ENCODE measurements around the gene FAM216B. TPM values are rescaled to one million over a fixed set of nuclear protein-coding genes. Genes with fewer than 3 reads are reported as not detected.
A peak's percentile ranks its signal among the peaks of the same experiment; 100 is the strongest.
"Not testable (repeated sequence)": the region's sequence is repeated elsewhere in the genome, so short reads cannot be mapped to it uniquely, and the experiment has no call there.

Gene FAM216B
- total RNA-seq, 2 donors from 2014 or later, result 14.8 to 47.3 TPM

GRCh38 chr13:42769650-42770049 is 11.7 kb upstream of the FAM216B start:
- intact Hi-C loops (cut with DNase I), result no loop called here
- no peak for ATAC-seq
- no peak for DNase-seq

GRCh38 chr13:42776558-42776957 is 4.8 kb upstream of the FAM216B start:
- DNase-seq; intact Hi-C loops (cut with DNase I); ATAC-seq: not testable (repeated sequence)

DNA sequence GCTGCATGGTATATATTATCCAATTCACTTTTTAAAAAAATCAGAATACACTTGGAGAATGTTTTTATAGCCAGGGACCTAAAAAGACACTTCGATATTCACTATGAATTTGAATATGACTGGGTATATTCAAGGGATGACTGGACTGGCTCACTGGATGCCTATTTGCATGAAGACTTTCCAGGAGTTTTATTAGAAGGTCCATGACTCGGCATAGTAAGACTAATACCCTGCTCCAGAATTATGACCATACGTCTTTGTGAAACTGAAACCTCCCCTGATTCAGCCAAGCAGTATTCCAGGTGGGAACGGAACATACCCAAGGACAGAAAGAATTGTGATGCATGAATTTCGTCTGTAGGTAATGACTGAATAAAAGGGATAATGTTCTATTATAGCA is 3.9 kb upstream of the FAM216B start:
- intact Hi-C loops (cut with DNase I), result no loop called here
- no peak for ATAC-seq
- DNase-seq, result no peak

DNA sequence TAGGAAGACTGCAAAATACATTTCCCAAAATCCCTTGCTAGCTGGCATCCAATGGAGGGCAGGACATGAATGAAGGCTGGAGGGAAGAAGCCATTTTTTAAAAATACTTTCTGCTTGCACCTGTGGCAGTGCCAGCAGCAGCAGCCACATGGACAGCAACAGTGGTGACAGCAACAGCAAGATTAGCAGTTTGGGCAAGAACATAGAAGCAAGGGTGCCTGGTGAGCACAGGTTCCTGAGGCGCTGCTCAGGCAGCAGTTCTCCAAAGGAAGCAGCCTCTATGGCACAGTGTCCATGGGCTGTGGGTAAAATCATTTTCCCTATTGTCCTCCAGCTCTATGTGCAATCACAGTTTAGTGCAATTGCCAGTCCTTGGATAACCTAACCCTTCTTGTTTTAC is 1.3 kb upstream of the FAM216B start:
- ATAC-seq (peak in 1 of 2 donors; percentile 34), DNase-seq (no peak)
- intact Hi-C loops (cut with DNase I), result no loop called here

DNA sequence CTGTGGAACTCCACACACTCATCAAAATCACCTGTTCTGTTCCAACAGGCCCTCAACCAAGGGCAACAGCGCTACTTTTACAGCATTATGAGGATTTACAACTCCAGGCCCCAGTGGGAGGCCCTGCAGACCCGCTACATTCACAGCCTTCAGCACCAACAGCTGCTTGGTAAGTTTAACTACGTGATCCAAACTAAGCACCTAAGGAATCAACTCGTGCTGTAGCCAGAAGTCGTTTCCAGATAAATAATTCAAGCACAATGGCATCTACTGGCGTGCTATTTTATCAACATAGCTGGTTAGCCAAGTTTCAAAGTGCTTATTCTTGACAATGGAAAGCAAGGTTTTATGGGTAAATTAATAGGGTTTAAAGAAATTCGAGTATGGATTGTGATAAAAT is 5.3 kb downstream of the FAM216B start:
- intact Hi-C loops (cut with DNase I), result no loop called here
- DNase-seq, result no peak
- peak in 1 of 2 donors; percentile 74 for ATAC-seq

DNA sequence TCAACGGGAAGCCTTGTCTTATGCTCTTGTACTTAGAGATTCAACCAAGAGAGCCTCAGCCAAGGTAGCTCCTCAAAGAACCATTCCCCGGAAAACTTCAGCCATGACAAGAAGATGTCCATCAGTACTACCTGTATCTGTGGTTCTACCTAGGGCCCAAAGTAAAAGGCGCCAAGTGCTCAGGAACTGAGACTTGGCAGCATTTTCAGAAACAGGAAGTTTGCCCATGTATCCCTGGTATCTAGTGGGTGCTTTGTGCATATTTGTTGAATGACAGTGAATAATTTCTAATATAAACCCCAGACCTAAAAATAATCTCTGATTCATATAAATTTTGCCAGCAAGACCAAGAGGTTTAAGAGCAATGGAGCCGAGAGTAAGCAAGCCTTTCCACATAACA is 7.2 kb downstream of the FAM216B start:
- DNase-seq, result no peak
- no peak for ATAC-seq
- intact Hi-C loops (cut with DNase I), result no loop called here

DNA sequence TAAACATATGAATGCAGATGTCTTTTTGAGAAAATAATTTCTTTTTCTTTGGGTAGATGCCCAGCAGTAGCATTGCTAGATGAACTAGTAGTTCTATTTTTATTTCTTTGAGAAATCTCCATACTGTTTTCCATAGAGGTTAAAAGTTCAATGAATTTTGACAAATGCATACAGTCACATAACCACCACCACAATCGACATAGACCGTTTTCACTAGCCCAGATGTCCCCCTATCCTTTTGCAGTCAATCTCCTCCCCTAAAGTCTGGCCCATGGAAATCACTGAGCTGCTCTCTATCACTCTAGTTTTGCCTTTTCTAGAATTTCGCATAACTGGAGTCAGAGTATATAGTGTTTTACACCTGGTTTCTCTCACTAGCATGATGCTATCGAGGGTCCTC is 10.8 kb downstream of the FAM216B start:
- intact Hi-C loops (cut with DNase I), result no loop called here
- ATAC-seq (no peak), DNase-seq (no peak)

GRCh38 chr13:42794577-42795275 is 13.3 kb downstream of the FAM216B start:
- ATAC-seq (no peak), DNase-seq (no peak)
- intact Hi-C loops (cut with DNase I), result no loop called here

GRCh38 chr13:42795666-42796065 is 14.3 kb downstream of the FAM216B start:
- intact Hi-C loops (cut with DNase I), result no loop called here
- ATAC-seq, result no peak
- DNase-seq, result no peak

- ATAC-seq (no peak), DNase-seq (no peak)
- intact Hi-C loops (cut with DNase I), result no loop called here
Observed at GRCh38 chr13:42796747-42797356, 15.5 kb downstream of the FAM216B start.

GRCh38 chr13:42798118-42798517 is 16.7 kb downstream of the FAM216B start:
- intact Hi-C loops (cut with DNase I), result no loop called here
- DNase-seq, result no peak
- ATAC-seq, result no peak

- intact Hi-C loops (cut with DNase I), result no loop called here
- ATAC-seq (no peak), DNase-seq (no peak)
Observed at GRCh38 chr13:42800109-42800643, 18.8 kb downstream of the FAM216B start.

- intact Hi-C loops (cut with DNase I), result no loop called here
- ATAC-seq, result no peak
Observed at GRCh38 chr13:42803563-42804204, 22.3 kb downstream of the FAM216B start.

GRCh38 chr13:42804244-42804874 is 23.0 kb downstream of the FAM216B start:
- intact Hi-C loops (cut with DNase I), result no loop called here
- ATAC-seq, result no peak
- DNase-seq, result no peak

More at GRCh38 chr13:42803563-42804204, 22.3 kb downstream of the FAM216B start:
- DNase-seq, result no peak

- intact Hi-C loops (cut with DNase I), result no loop called here
- DNase-seq, result no peak
- no peak for ATAC-seq
Observed at GRCh38 chr13:42807241-42807640, 25.9 kb downstream of the FAM216B start.

DNA sequence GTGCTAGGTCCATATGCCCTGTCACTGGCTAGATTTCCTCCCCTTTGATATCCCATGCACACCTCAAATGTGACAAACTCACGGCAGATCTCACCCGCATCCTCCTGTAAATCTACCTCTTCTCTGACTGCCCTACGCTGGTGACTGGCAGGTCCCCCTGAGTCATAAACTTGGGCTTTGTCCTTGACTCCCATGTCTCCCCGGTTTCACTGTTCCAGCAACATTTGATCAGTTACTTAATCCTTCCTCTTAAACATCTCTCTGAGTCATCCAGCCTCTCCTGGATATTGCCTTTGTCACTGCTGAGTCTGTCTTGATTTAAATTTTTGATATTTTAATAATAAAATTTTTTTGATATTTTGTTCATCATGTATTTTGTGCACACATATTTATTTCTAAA is 26.5 kb downstream of the FAM216B start:
- no peak for DNase-seq
- ATAC-seq, result no peak
- intact Hi-C loops (cut with DNase I), result no loop called here

- intact Hi-C loops (cut with DNase I), result no loop called here
- ATAC-seq (no peak), DNase-seq (no peak)
Observed at GRCh38 chr13:42808341-42808940, 27.1 kb downstream of the FAM216B start.

- no peak for DNase-seq
- peak; percentile 26 to 50 for ATAC-seq
- intact Hi-C loops (cut with DNase I), result no loop called here
Observed at GRCh38 chr13:42812316-42812715, 30.9 kb downstream of the FAM216B start.

GRCh38 chr13:42814868-42815267 is 33.5 kb downstream of the FAM216B start:
- intact Hi-C loops (cut with DNase I), result no loop called here
- ATAC-seq, result peak in 1 of 2 donors; percentile 60
- no peak for DNase-seq

All from left cardiac atrium (tissue), 4 donors.